K562 (cell line): Measurements from ENCODE around the gene NAA10. TPM values are rescaled to one million over a fixed set of nuclear protein-coding genes. Genes with fewer than 3 reads are reported as not detected.
A peak's percentile ranks its signal among the peaks of the same experiment; 100 is the strongest.

ENCODE experiments used
- BCL6 ChIP-seq: fragments of 250-450 bp; sonication (Bioruptor Pico); IDR thresholded peaks from 2 replicates; pipeline ENCODE4 v1.4.0; 2020
- CREB3 ChIP-seq: fragments of 450-650 bp; conservative IDR thresholded peaks from 2 replicates; pipeline ENCODE4 v1.6.1; 2016; ENCODE audit warnings: missing genetic modification characterization, low read depth, mild to moderate bottlenecking, missing compliant biosample characterization, moderate library complexity
- ELF4 ChIP-seq: fragments of 450-650 bp; formaldehyde crosslinking; IDR thresholded peaks from 2 replicates; pipeline ENCODE4 v1.4.0; 2022; ENCODE audit warnings: missing genetic modification characterization
- EP400 ChIP-seq: fragments of 450-650 bp; IDR thresholded peaks from 2 replicates; pipeline ENCODE4 v1.6.1; 2017; ENCODE audit warnings: antibody characterized with exemption, mild to moderate bottlenecking, moderate library complexity
- ESRRA ChIP-seq: fragments of 450-650 bp; IDR thresholded peaks from 2 replicates; pipeline ENCODE4 v1.6.1; 2014; ENCODE audit warnings: low read depth, mild to moderate bottlenecking, moderate library complexity, borderline replicate concordance
- FOSL1 ChIP-seq: fragments of 200-800 bp; sonication (Bioruptor generic); conservative IDR thresholded peaks from 2 replicates; pipeline ENCODE4 v1.6.1; 2016; ENCODE audit warnings: missing genetic modification characterization, missing compliant biosample characterization
- FOXA3 ChIP-seq, 2 experiments: fragments of 450-650 bp in 1 of 2; sonication (generic) in 1 of 2; formaldehyde crosslinking; IDR thresholded peaks in 1 of 2; conservative IDR thresholded peaks in 1 of 2; 2 replicates each; pipeline versions ENCODE4 v1.4.0 to v1.8.0; 2020 to 2022; ENCODE audit warnings: mild to moderate bottlenecking in 2 of 2, missing genetic modification reagents in 1 of 2
- GATAD2A ChIP-seq: fragments of 450-650 bp; IDR thresholded peaks from 2 replicates; pipeline ENCODE4 v1.6.1; 2017
- HEY1 ChIP-seq: fragments of 250-450 bp; sonication (Bioruptor Pico); IDR thresholded peaks from 2 replicates; pipeline ENCODE4 v1.5.0; 2020; ENCODE audit warnings: mild to moderate bottlenecking, moderate library complexity, borderline replicate concordance
- KDM1A ChIP-seq, 2 experiments: fragments of 450-650 bp; IDR thresholded peaks; 2 replicates each; pipeline ENCODE4 v1.6.1; 2016; ENCODE audit warnings: mild to moderate bottlenecking in 2 of 2
- KDM2B ChIP-seq: fragments of 250-450 bp; sonication (Bioruptor Pico); IDR thresholded peaks from 2 replicates; pipeline ENCODE4 v1.8.0; 2021; ENCODE audit warnings: mild to moderate bottlenecking, moderate library complexity
- KHSRP ChIP-seq: fragments of 450-650 bp; IDR thresholded peaks from 2 replicates; pipeline ENCODE4 v1.6.1; 2017
- KLF13 ChIP-seq: fragments of 450-650 bp; IDR thresholded peaks from 2 replicates; pipeline ENCODE4 v1.6.1; 2016; ENCODE audit warnings: missing genetic modification characterization, low read depth, mild to moderate bottlenecking, missing compliant biosample characterization, moderate library complexity, borderline replicate concordance
- MTA3 ChIP-seq: fragments of 450-650 bp; formaldehyde crosslinking; IDR thresholded peaks from 2 replicates; pipeline ENCODE4 v1.6.1; 2017; ENCODE audit warnings: mild to moderate bottlenecking, borderline replicate concordance
- NCOA4 ChIP-seq: fragments of 450-650 bp; IDR thresholded peaks from 2 replicates; pipeline ENCODE4 v1.6.1; 2018; ENCODE audit warnings: mild to moderate bottlenecking; ENCODE audit not compliant: partially characterized antibody
- NR2C1 ChIP-seq, 2 experiments: fragments of 450-650 bp; IDR thresholded peaks; 2 replicates each; pipeline ENCODE4 v1.6.1; 2017; ENCODE audit warnings: mild to moderate bottlenecking in 2 of 2, antibody characterized with exemption in 1 of 2, inconsistent platforms in 1 of 2, missing compliant biosample characterization in 1 of 2, missing genetic modification characterization in 1 of 2
- RBFOX2 ChIP-seq: fragments of 200-400 bp; formaldehyde crosslinking; IDR thresholded peaks from 2 replicates; pipeline ENCODE4 v1.6.1; 2017; ENCODE audit warnings: low read depth, mild to moderate bottlenecking, low read length, moderate library complexity
- SETDB1 ChIP-seq: IDR thresholded peaks from one replicate; pipeline ENCODE4 v1.6.1; 2012; ENCODE audit warnings: low read length, control low read depth, inconsistent platforms
- SMAD1 ChIP-seq: fragments of 150-350 bp; IDR thresholded peaks from 2 replicates; pipeline ENCODE4 v1.6.1; 2014; ENCODE audit warnings: low read length, low read depth; ENCODE audit not compliant: partially characterized antibody
- ZNF175 ChIP-seq: fragments of 200-800 bp; sonication (Bioruptor generic); IDR thresholded peaks from 2 replicates; pipeline ENCODE4 v1.6.1; 2016; ENCODE audit warnings: low read depth, mild to moderate bottlenecking, missing genetic modification characterization, missing compliant biosample characterization
- ZNF197 ChIP-seq: fragments of 200-800 bp; sonication (Bioruptor generic); IDR thresholded peaks from 2 replicates; pipeline ENCODE4 v1.6.1; 2016; ENCODE audit warnings: low read depth, missing genetic modification characterization, missing compliant biosample characterization
- ZNF644 ChIP-seq: fragments of 200-800 bp; sonication (Bioruptor generic); IDR thresholded peaks from 2 replicates; pipeline ENCODE4 v1.6.1; 2016; ENCODE audit warnings: low read depth, missing genetic modification characterization, missing compliant biosample characterization
- ZNF766 ChIP-seq: fragments of 200-800 bp; sonication (Bioruptor generic); conservative IDR thresholded peaks from 2 replicates; pipeline ENCODE4 v1.6.1; 2016; ENCODE audit warnings: missing genetic modification characterization, missing compliant biosample characterization
- ZNF77 ChIP-seq: fragments of 250-450 bp; sonication (Bioruptor Pico); IDR thresholded peaks from 2 replicates; pipeline ENCODE4 v1.5.0; 2020
- polyA plus RNA-seq, 8 experiments: library from polyadenylated mRNA; depleted of rRNA in 4 of 8; stranded (reverse) in 5 of 8; unstranded in 3 of 8; fragments of >200 nt; fragmentation: Nextera tagmentation in 2 of 8; fragmentation: Illumina TruSeq in 1 of 8; extraction: Ambion mirVana in 2 of 8; extraction: Trizol in 1 of 8; gene quantifications; 2 replicates each; pipeline versions ENCODE4 v1.2.1 to v1.2.3, GENCODE V29; 2011 to 2014; ENCODE audit warnings: inconsistent platforms in 1 of 8, missing spikeins in 1 of 8
- total RNA-seq, 7 experiments: library from RNA; depleted of rRNA in 6 of 7; stranded (reverse); fragments of >200 nt in 6 of 7; fragmentation: Illumina TruSeq in 2 of 7; extraction: Trizol in 2 of 7; gene quantifications; 2 replicates each; pipeline versions ENCODE4 v1.2.1 to v1.2.3, GENCODE V29; 2011 to 2021; ENCODE audit warnings: low replicate concordance in 1 of 7
- TF ChIP-seq, protein P1 (sequence below): fragments of 250-450 bp; sonication (Bioruptor Pico); IDR thresholded peaks from 2 replicates; pipeline ENCODE4 v1.8.0; 2022; ENCODE audit warnings: inconsistent platforms
- TF ChIP-seq, protein P2 (sequence below): sonication (generic); formaldehyde crosslinking; IDR thresholded peaks from 2 replicates; pipeline ENCODE4 v1.8.1; 2023; ENCODE audit warnings: mild to moderate bottlenecking, missing genetic modification reagents

Gene NAA10
- total and polyA plus RNA-seq, 9 of the 15 experiments (the other 6 are each of a cell fraction or from before 2014, with no cell fraction given): 11.1 to 250 (median 134) TPM

DNA sequence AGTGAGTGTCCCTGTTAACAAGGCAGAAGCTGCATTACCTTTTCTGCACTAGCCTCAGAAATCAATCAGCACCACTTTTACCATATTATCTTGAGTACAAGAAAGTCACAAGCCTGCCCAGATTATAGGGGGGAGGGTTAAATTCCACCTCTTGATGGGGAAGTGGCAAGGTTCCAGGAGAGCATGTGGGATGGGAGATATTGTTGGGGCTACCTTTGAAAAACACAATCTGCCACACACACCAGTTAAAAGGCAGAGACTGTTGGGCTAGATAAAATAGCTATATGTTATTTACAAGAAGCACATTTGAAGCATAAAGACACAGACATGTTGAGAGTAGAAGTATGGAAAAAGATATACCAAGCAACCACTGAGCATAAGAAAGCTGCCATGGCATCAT, 36.9 kb downstream of the NAA10 start (continued):
- TF ChIP-seq MTA3: 0 out of 2 replicates have a peak, but pooled peaks have one; percentile 43
- TF ChIP-seq KDM1A (IDR thresholded peaks at IDR 0.05): peak; percentile 100
- peak; percentile 67; the same call in 1 of the 2 replicates for TF ChIP-seq ZNF175 (CRISPR knock-in tag)
- no peak for TF ChIP-seq ZNF77 (CRISPR knock-in tag)
- no peak for TF ChIP-seq SETDB1
- no peak for TF ChIP-seq RBFOX2
- TF ChIP-seq NR2C1 (IDR thresholded peaks at IDR 0.05): peak; percentile 40; the same call in 1 of the 2 replicates
- TF ChIP-seq NR2C1 (tag; IDR thresholded peaks at IDR 0.05): peak; percentile 53; the same call in 1 of the 2 replicates
- peak; percentile 58; the same call in 1 of the 2 replicates for TF ChIP-seq EP400
- 0 out of 2 replicates have a peak, but pooled peaks have one; percentile 64 for TF ChIP-seq GATAD2A
- 0 out of 2 replicates have a peak, but pooled peaks have one; percentile 50 for TF ChIP-seq CREB3 (tag)
- peak; percentile 88 for TF ChIP-seq KHSRP
- peak; percentile 88 for TF ChIP-seq NCOA4
- TF ChIP-seq, protein P1, sequence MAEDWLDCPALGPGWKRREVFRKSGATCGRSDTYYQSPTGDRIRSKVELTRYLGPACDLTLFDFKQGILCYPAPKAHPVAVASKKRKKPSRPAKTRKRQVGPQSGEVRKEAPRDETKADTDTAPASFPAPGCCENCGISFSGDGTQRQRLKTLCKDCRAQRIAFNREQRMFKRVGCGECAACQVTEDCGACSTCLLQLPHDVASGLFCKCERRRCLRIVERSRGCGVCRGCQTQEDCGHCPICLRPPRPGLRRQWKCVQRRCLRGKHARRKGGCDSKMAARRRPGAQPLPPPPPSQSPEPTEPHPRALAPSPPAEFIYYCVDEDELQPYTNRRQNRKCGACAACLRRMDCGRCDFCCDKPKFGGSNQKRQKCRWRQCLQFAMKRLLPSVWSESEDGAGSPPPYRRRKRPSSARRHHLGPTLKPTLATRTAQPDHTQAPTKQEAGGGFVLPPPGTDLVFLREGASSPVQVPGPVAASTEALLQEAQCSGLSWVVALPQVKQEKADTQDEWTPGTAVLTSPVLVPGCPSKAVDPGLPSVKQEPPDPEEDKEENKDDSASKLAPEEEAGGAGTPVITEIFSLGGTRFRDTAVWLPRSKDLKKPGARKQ (CRISPR knock-in tag): no peak
- TF ChIP-seq ESRRA: 0 out of 2 replicates have a peak, but pooled peaks have one; percentile 25
- peak; percentile 91 for TF ChIP-seq ZNF197 (CRISPR knock-in tag)
- peak; percentile 94 for TF ChIP-seq ELF4 (CRISPR knock-in tag)
- TF ChIP-seq, protein P2, sequence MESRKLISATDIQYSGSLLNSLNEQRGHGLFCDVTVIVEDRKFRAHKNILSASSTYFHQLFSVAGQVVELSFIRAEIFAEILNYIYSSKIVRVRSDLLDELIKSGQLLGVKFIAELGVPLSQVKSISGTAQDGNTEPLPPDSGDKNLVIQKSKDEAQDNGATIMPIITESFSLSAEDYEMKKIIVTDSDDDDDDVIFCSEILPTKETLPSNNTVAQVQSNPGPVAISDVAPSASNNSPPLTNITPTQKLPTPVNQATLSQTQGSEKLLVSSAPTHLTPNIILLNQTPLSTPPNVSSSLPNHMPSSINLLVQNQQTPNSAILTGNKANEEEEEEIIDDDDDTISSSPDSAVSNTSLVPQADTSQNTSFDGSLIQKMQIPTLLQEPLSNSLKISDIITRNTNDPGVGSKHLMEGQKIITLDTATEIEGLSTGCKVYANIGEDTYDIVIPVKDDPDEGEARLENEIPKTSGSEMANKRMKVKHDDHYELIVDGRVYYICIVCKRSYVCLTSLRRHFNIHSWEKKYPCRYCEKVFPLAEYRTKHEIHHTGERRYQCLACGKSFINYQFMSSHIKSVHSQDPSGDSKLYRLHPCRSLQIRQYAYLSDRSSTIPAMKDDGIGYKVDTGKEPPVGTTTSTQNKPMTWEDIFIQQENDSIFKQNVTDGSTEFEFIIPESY (CRISPR knock-in tag): peak; percentile 30; the same call in 1 of the 2 replicates
- no peak for TF ChIP-seq KLF13 (tag)
- peak; percentile 83; the same call in 1 of the 2 replicates for TF ChIP-seq HEY1
- TF ChIP-seq ZNF644 (tag): peak; percentile 93
- TF ChIP-seq BCL6 (CRISPR knock-in tag): peak; percentile 66; the same call in 1 of the 2 replicates
- TF ChIP-seq FOXA3 (CRISPR knock-in tag; conservative IDR thresholded peaks at IDR 0.05 in 1 of 2, IDR thresholded peaks at IDR 0.05 in 1 of 2): peak in 1 of 2 experiments; percentile 29; a peak in 1 of 4 replicates
- TF ChIP-seq ZNF766: peak; percentile 91
- TF ChIP-seq FOSL1 (tag): peak; percentile 63
- no peak for TF ChIP-seq KDM2B (CRISPR knock-in tag)
- peak; percentile 98 for TF ChIP-seq SMAD1
